B cell (primary cell): ENCODE results near the gene FARP1.

ENCODE experiments used
- EZH2 ChIP-seq: IDR thresholded peaks from 2 replicates; pipeline ENCODE4 v1.6.1; 2012; ENCODE audit warnings: borderline replicate concordance, low read depth, mild to moderate bottlenecking, moderate library complexity, low read length; ENCODE audit not compliant: insufficient read depth, poor library complexity, severe bottlenecking
- TF ChIP-seq, protein P1 (sequence below): fragments of 200-600 bp; IDR thresholded peaks from one replicate; pipeline ENCODE4 v1.8.0; 2022; ENCODE audit warnings: antibody characterized with exemption, mild to moderate bottlenecking

DNA sequence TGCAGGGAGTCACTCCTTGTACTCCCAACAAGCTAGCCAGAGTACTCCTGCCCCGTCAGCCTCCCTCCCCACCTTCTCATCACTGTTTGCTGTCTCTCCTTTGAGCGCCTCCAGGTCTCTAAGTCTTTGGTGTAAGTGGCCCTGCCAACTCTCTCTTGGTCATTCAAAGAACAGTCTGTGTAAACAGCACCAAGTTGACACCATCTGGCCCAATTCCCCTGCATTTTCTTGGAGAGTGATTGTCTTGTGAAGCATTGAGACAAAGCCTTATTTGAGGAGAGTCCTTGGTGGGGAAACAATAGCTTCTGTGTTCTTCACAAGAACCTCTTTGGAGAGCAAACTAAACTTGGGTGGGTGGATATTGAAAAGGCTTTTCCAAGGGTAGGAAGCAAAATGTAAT lies 148.8 kb downstream of the FARP1 start:
- TF ChIP-seq, protein P1, sequence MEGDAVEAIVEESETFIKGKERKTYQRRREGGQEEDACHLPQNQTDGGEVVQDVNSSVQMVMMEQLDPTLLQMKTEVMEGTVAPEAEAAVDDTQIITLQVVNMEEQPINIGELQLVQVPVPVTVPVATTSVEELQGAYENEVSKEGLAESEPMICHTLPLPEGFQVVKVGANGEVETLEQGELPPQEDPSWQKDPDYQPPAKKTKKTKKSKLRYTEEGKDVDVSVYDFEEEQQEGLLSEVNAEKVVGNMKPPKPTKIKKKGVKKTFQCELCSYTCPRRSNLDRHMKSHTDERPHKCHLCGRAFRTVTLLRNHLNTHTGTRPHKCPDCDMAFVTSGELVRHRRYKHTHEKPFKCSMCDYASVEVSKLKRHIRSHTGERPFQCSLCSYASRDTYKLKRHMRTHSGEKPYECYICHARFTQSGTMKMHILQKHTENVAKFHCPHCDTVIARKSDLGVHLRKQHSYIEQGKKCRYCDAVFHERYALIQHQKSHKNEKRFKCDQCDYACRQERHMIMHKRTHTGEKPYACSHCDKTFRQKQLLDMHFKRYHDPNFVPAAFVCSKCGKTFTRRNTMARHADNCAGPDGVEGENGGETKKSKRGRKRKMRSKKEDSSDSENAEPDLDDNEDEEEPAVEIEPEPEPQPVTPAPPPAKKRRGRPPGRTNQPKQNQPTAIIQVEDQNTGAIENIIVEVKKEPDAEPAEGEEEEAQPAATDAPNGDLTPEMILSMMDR: no peak
- TF ChIP-seq EZH2: no peak
